HG02798 (cell line): ENCODE results near the gene MAEA.
A peak's percentile ranks its signal among the peaks of the same experiment; 100 is the strongest.
"Not testable (repeated sequence)": the region's sequence is repeated elsewhere in the genome, so short reads cannot be mapped to it uniquely, and the experiment has no call there.

Experiments used
- ATAC-seq: cut with Tn5 transposase; IDR thresholded peaks from one replicate; pipeline ENCODE4 v1.9.1; 2021; ENCODE audit warnings: mild to moderate bottlenecking; ENCODE audit not compliant: unreplicated experiment, poor library complexity

MAEA gene

DNA sequence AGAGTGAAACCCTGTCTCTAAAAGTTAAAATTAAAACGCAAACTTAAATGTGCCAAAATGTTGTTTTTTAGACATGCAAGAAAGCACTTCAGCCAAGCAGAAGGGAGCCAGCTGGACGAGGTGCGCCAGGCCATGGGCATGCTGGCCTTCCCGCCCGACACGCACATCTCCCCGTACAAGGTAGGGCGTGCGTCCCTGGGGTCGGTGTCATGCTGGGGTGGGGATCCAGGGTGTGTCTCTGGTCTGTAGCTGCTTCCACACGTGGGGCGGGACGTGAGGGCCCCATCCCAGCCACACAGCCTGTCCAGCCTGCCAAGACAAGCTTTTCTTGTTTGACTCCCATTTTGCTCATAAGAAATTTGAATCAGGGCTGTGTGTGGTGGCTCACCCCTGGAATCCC is 43.0 kb downstream of the MAEA start:
- ATAC-seq = no peak

DNA sequence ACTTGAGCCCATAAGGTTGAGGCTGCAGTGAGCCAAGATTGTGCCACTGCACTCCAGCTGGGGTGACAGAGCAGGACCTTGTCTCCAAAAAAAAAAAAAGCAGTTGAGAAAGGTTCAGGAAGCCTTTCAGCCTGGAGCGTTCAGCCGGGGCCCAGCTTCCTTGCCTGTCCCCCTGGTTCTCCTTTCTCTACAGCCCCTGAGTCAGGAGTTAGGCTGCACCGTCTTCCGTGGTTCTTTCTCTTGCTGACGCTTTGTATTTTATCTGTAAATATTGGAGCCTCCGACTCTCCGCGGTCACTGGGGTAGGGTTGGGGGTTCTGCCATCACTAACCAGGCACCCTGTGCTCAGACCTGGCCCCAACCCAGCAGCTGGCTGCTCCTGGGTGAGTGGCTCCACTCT is 43.6 kb downstream of the MAEA start:
- no peak for ATAC-seq

DNA sequence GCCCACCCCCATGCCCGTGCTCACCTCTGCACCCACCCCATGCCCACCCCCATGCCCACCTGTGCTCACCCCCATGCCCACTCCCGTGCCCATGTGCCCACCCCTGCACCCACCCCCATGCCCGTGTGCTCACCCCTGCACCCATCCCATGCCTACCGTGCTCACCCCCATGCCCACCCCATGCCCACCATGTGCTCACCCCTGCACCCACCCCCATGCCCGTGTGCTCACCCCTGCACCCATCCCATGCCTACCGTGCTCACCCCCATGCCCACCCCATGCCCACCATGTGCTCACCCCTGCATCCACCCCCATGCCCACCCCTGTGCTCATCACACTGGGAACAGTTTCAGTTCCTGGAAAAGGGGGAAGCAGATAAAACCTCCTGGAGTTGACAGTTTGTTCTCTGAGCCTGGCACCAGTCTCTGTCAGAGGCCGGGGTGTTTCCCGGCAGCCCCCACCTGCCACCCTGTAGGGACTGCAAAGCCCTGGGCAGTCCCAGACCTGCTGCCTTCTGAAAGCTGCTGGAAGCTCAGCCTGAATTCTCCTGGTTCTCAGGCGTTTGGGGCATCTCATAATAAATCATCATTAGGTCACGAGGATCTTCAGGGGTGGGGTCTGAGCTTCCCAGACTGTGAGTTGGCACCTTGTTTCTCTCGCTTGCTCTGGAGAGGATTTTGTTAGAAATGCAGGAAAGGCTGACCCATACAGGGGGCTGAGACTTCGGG is 44.3 kb downstream of the MAEA start:
- ATAC-seq = not testable (repeated sequence)

- ATAC-seq = no peak
Measured at GRCh38 chr4:1334579-1334895, 44.8 kb downstream of the MAEA start.

DNA sequence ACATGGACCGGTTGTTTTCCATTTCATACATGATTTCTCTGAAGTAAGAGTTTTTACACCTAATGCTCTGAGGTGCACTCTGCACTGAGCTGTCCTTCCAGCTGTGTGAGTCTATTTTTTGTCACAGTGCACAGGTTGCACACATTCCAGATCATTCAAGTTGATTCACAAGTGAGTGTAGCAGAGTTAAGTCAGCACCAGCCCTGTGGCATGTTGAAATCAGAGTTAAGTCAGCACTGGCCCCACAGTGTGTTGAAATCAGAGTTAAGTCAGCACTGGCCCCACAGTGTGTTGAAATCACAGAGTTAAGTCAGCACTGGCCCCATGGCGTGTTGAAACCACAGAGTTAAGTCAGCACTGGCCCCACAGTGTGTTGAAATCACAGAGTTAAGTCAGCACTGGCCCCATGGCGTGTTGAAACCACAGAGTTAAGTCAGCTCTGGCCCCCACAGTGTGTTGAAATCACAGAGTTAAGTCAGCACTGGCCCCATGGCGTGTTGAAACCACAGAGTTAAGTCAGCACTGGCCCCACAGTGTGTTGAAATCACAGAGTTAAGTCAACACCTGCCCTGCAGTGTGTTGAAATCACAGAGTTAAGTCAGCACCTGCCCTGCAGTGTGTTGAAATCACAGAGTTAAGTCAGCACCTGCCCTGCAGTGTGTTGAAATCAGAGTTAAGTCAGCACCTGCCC is 45.6 kb downstream of the MAEA start:
- ATAC-seq = not testable (repeated sequence)

DNA sequence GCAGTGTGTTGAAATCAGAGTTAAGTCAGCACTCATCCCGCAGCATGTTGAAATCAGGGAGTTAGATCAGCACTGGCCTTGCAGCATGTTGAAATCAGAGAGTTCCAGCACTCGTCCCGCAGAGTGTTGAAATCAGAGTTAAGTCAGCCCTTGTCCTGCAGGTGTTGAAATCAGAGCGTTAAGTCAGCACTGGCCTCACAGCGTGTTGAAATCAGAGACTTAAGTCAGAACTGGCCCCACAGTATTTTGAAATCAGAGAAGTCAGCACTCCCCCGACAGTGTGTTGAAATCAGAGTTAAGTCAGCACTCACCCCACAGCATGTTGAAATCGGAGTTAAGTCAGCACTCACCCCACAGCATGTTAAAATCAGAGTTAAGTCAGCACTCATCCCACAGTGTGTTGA is 46.4 kb downstream of the MAEA start:
- ATAC-seq = no peak

DNA sequence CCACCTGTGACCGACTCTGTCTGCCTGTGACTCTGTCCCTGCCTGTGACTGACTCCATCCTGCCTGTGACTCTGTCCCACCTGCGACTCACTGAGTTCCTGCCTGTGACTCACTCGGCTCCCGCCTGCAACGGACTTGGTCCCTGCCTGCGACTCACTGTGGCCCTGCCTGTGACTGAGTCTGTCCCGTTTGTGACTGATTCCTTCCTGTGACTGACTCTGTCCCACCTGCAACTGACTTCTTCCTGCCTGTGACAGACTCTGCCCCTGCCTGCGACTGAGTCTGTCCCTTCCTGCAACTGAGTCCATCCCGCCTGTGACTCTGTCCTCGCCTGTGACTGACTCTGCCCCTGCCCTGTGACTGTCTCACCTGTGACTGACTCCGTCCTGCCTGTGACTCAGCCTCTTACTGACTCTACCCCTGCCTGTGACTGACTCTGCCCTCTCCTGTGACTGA is 47.7 kb downstream of the MAEA start:
- ATAC-seq = no peak

GRCh38 chr4:1337951-1338751 is 48.5 kb downstream of the MAEA start:
- no peak for ATAC-seq

GRCh38 chr4:1338752-1339414 is 49.2 kb downstream of the MAEA start:
- ATAC-seq = no peak

DNA sequence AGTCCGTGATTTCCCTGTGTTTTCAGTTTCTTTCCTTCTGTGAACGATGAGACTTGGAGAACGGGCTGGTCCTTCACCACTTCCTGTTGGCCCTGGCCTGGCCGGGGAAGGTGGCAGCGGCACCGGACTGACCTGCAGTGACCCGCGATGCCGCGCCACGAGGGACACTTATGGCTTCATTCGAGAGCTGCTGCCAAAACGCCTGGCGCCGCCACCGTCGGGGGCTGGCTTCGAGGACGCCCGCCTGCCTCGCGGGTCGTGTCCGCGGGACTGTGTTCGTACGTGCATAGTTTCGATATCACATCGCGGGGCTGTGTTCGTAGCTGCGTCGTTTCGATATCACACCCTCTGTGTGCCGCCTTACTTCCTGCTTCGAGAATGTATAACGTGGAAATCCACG is 49.8 kb downstream of the MAEA start:
- no peak for ATAC-seq

DNA sequence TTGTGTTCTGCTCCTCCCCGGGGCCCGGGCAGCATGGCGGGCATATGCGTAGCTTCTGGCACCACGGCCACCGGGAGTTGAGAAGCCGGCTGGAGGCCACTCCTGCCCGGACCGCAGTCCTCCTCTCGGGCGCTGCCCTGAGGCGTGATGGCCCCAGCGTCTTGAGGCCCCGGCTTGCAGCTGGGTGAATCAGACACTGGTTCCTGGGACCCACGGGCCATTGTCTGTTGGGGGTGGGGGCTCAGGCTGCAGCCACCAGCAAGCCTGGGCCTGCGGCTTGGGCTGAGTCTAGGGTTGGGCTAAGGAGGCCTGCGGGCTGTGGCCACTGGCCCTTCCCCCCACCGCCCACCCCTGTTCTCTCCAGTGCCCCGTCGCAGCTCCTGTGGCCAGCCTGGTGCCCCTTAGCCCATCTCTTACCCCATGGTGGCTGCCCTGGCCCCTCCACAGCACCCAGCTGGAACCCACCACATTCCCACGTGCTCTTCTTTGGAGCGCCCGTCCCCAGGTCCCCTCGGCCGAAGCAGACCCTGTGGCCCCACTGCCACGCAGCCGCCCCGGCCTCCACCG is 50.6 kb downstream of the MAEA start:
- no peak for ATAC-seq

GRCh38 chr4:1340861-1341260 is 51.2 kb downstream of the MAEA start:
- ATAC-seq = no peak

GRCh38 chr4:1342003-1342402 is 52.3 kb downstream of the MAEA start:
- no peak for ATAC-seq

GRCh38 chr4:1344696-1345095 is 55.0 kb downstream of the MAEA start:
- no peak for ATAC-seq

- ATAC-seq = peak; percentile 0
Measured at GRCh38 chr4:1345903-1346780, 56.5 kb downstream of the MAEA start.

- peak; percentile 94 for ATAC-seq
Measured at GRCh38 chr4:1346781-1347409, 57.2 kb downstream of the MAEA start, which contains the start of gene UVSSA. Gene UVSSA, plus strand, starts transcription at chr4:1347208. Its CDS starts 884 bp downstream, at chr4:1348092.

- ATAC-seq = peak; percentile 22
Measured at GRCh38 chr4:1347410-1347864, 57.7 kb downstream of the MAEA start.

DNA sequence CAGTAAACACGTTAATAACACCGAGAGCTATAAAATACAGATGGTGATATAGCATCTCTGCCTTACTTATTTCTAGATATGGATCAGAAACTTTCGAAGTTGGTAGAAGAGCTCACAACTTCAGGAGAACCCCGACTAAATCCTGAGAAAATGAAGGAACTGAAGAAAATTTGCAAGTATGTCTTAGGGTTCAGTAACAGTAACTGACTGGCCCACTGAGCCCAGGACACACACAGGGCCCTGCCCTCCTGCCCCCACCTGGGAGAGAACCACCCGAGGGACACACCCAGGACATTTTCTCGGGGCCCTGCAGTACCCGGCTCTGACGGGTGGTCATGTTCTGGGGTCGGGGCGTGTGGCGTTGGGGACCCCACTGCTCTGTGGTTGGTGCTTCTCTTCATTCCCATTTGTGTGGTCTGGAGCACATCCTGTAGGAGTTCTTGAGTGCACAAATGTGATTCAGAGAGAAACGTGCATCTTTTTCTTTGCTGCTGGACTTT is 58.4 kb downstream of the MAEA start:
- ATAC-seq = no peak

GRCh38 chr4:1348746-1349145 is 59.1 kb downstream of the MAEA start:
- no peak for ATAC-seq
